Measurements from ENCODE around the gene UGT1A9.

DNA sequence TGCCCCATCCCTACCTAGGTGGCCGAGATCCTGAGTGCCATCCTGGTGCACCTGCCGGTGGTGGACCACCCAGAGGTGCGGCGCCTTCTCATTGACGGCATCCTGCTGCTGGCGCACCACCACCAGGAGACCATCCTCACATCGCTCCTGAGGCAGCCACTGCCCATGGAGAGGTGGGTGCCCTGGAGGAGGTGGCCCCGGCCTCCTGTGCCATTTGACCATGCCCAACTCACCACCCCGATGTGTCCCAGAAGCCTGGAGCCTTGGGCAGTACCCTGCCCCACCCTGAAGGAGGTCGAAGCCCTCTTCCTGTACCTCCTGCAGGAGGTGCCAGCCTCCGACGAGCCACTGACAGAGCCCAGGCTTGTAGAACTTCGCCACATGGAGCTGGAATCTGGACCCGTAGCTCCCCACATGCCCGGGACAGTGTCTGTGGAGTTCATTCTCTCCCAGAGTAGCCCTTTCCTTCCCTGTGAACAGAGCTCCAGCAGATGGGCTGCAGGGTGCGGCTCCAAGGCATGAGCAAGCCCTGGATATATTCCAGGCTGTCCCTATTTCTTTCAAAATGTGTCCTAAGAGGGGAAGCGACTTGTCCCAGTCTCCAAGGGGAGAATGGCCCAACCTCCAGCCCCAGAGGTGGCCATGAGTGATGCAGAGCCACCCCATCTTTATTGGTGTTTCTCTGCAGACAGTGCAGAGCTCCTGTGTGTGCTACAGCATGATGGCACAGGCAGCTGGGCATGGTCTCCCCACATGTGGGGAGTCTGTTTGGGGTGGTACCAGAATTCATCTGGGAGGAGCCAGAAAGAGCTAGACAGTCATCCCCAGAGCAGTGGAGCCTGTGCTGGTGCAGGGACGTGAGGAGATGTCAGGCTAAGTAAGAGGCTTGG, 148.4 kb downstream of the UGT1A9 start:
- TF ChIP-seq SIN3A (IDR thresholded peaks at IDR 0.05; ENCODE audit: borderline replicate concordance, insufficient read depth, low read length) (no peak), POLR2AphosphoS5 (IDR thresholded peaks at IDR 0.05; ENCODE audit: low read depth, low read length) (no peak), REST (IDR thresholded peaks at IDR 0.05; ENCODE audit: insufficient read depth in 1 of 2, low read depth in 2 of 2, low read length in 2 of 2) (no peak), FOXP2 (optimal IDR thresholded peaks at IDR 0.05; ENCODE audit: borderline replicate concordance, extremely low read depth, extremely low read length, insufficient read depth) (no peak), TAF1 (IDR thresholded peaks at IDR 0.05; ENCODE audit: borderline replicate concordance, insufficient read depth, low read length) (no peak)
